Endometrium (tissue), 2 donors: Measurements from ENCODE around the gene CLIC4.

Experiments used
- FAIRE-seq: peaks from 2 replicates; lab custom pipeline; 2012; peaks lifted over from hg19 to GRCh38; lab: Jason Lieb, UNC
- donor health status: control.
- donor health status: control.

Gene CLIC4

GRCh38 chr1:24859063-24860010, 114.1 kb downstream of the CLIC4 start:
- FAIRE-seq: no peak

- FAIRE-seq: no peak
These were observed 115.6 kb downstream of the CLIC4 start for GRCh38 chr1:24860841-24861240.

GRCh38 chr1:24861821-24862727, 116.8 kb downstream of the CLIC4 start:
- no peak for FAIRE-seq

GRCh38 chr1:24862775-24863483, 117.7 kb downstream of the CLIC4 start:
- FAIRE-seq: no peak

- no peak for FAIRE-seq
These were observed 119.1 kb downstream of the CLIC4 start for GRCh38 chr1:24864370-24864777.

GRCh38 chr1:24865168-24865567, 119.9 kb downstream of the CLIC4 start:
- no peak for FAIRE-seq

GRCh38 chr1:24865587-24865986, 120.3 kb downstream of the CLIC4 start:
- no peak for FAIRE-seq

- no peak for FAIRE-seq
These were observed 121.2 kb downstream of the CLIC4 start for GRCh38 chr1:24866211-24867083.

- no peak for FAIRE-seq
These were observed 122.0 kb downstream of the CLIC4 start for GRCh38 chr1:24867084-24867870.

GRCh38 chr1:24868016-24868875, 123.0 kb downstream of the CLIC4 start:
- no peak for FAIRE-seq

- FAIRE-seq: no peak
These were observed 125.4 kb downstream of the CLIC4 start for GRCh38 chr1:24870551-24871195.

GRCh38 chr1:24871306-24871901, 126.2 kb downstream of the CLIC4 start:
- no peak for FAIRE-seq

GRCh38 chr1:24872061-24872850, 127.0 kb downstream of the CLIC4 start:
- FAIRE-seq: no peak

- no peak for FAIRE-seq
These were observed 127.9 kb downstream of the CLIC4 start for GRCh38 chr1:24873148-24873547.

GRCh38 chr1:24874056-24874455, 128.8 kb downstream of the CLIC4 start:
- no peak for FAIRE-seq

- FAIRE-seq: no peak
These were observed 129.5 kb downstream of the CLIC4 start for GRCh38 chr1:24874611-24875234.

- no peak for FAIRE-seq
These were observed 130.0 kb downstream of the CLIC4 start for GRCh38 chr1:24875257-24875656.
